GM12878 (cell line): ENCODE measurements around the gene SYT3. TPM values are rescaled to one million over a fixed set of nuclear protein-coding genes. Genes with fewer than 3 reads are reported as not detected.

Experiments used
- ATAC-seq: fragments of 200-7000 bp; cut with Tn5 transposase; 3 replicates; pipeline ENCODE4 v1.9.1; 2020; ENCODE audit warnings: mild to moderate bottlenecking, moderate library complexity
- BruUV-seq: library from RNA; stranded (reverse); fragments of 400-500 nt; replicated peaks from 2 replicates; lab custom pipeline; 2021; lab: Mats Ljungman, UMichigan
- CTCF ChIA-PET: fragments of 300-600 bp; sonication (Branson Sonifier 250); formaldehyde crosslinking; extraction: SDS; loops from one replicate; lab custom pipeline; 2021; ENCODE audit warnings: inconsistent platforms; lab: Yijun Ruan, JAX
- POLR2A ChIA-PET: fragments of 350-600 bp; formaldehyde crosslinking; extraction: SDS; loops from one replicate; lab custom pipeline; 2021; ENCODE audit warnings: inconsistent platforms; lab: Charles Lee
- RAD21 ChIA-PET: fragments of 300-600 bp; sonication (Branson Sonifier 250); formaldehyde crosslinking; loops from one replicate; lab custom pipeline; 2023; ENCODE audit warnings: antibody characterized with exemption; ENCODE audit not compliant: unreplicated experiment; lab: Charles Lee
- SMC1A ChIA-PET: fragments of 300-600 bp; sonication (Branson Sonifier 250); formaldehyde crosslinking; loops from one replicate; lab custom pipeline; 2023; ENCODE audit not compliant: unreplicated experiment, uncharacterized antibody; lab: Charles Lee
- DNase-seq: peaks from one replicate; pipeline ENCODE4 v3.0.0-alpha.2; 2011; ENCODE audit warnings: low read depth, low spot score
- FAIRE-seq: peaks from 3 replicates; lab custom pipeline; 2011; peaks lifted over from hg19 to GRCh38; lab: Jason Lieb, UNC
- H2AFZ ChIP-seq: 2 replicates; pipeline ENCODE4 v1.6.0; 2011; ENCODE audit warnings: low read depth, low read length, control low read depth; ENCODE audit not compliant: control insufficient read depth
- H3K27ac ChIP-seq: 2 replicates; pipeline ENCODE4 v1.5.1; 2011; ENCODE audit warnings: control low read depth; ENCODE audit not compliant: control insufficient read depth, insufficient read depth
- H3K27me3 ChIP-seq, 2 experiments: replicated peaks in 1 of 2; 2 replicates each; pipeline versions ENCODE4 v1.6.0 to v1.6.1; 2011; ENCODE audit warnings: low read length in 1 of 2; ENCODE audit not compliant: control insufficient read depth in 2 of 2, insufficient read depth in 2 of 2
- H3K36me3 ChIP-seq, 2 experiments: 2 replicates each; pipeline ENCODE4 v1.5.1; 2011; ENCODE audit warnings: low read length in 1 of 2; ENCODE audit not compliant: control insufficient read depth in 2 of 2, insufficient read depth in 2 of 2
- H3K4me1 ChIP-seq: 2 replicates; pipeline ENCODE4 v1.6.1; 2011; ENCODE audit warnings: mild to moderate bottlenecking, low read length, moderate library complexity, mixed read lengths; ENCODE audit not compliant: control insufficient read depth, insufficient read depth
- H3K4me2 ChIP-seq: 2 replicates; pipeline ENCODE4 v1.6.0; 2011; ENCODE audit warnings: control low read depth; ENCODE audit not compliant: control insufficient read depth, insufficient read depth
- H3K4me3 ChIP-seq: fragments of 200-600 bp; sonication (generic); 2 replicates; pipeline ENCODE4 v1.5.1; 2016
- H3K79me2 ChIP-seq: 2 replicates; pipeline ENCODE4 v1.6.0; 2011; ENCODE audit warnings: low read length; ENCODE audit not compliant: control insufficient read depth, insufficient read depth
- H3K9ac ChIP-seq: 2 replicates; pipeline ENCODE4 v1.8.0; 2011; ENCODE audit warnings: low read length, control low read depth, mixed read lengths; ENCODE audit not compliant: control insufficient read depth, insufficient read depth
- H3K9me3 ChIP-seq: replicated peaks from 3 replicates; pipeline ENCODE4 v1.5.1; 2011; ENCODE audit warnings: mild to moderate bottlenecking, low read length; ENCODE audit not compliant: control insufficient read depth, insufficient read depth
- H4K20me1 ChIP-seq: 2 replicates; pipeline ENCODE4 v1.6.0; 2011; ENCODE audit not compliant: control insufficient read depth, insufficient read depth
- CREB1 ChIP-seq: IDR thresholded peaks from 2 replicates; pipeline ENCODE4 v1.6.1; 2012; ENCODE audit warnings: low read depth, mild to moderate bottlenecking, inconsistent platforms
- ELK1 ChIP-seq: IDR thresholded peaks from 2 replicates; pipeline ENCODE4 v1.6.1; 2012; ENCODE audit warnings: low read depth, low read length, improper control_type of control experiment
- EZH2 ChIP-seq: IDR thresholded peaks from 2 replicates; pipeline ENCODE4 v1.6.1; 2012; ENCODE audit warnings: low read depth, mild to moderate bottlenecking, control low read depth, inconsistent platforms, low read length, borderline replicate concordance; ENCODE audit not compliant: control insufficient read depth
- KAT2A ChIP-seq: conservative IDR thresholded peaks from 2 replicates; pipeline ENCODE4 v1.6.1; 2011; ENCODE audit warnings: low read depth, low read length; ENCODE audit not compliant: control insufficient read depth
- SREBF1 ChIP-seq: IDR thresholded peaks from 2 replicates; pipeline ENCODE4 v1.6.1; 2012; ENCODE audit warnings: mild to moderate bottlenecking, low read length
- USF1 ChIP-seq: IDR thresholded peaks from 2 replicates; pipeline ENCODE4 v1.6.1; 2011; ENCODE audit warnings: borderline replicate concordance, low read depth, mild to moderate bottlenecking, moderate library complexity, mixed read lengths, low read length; ENCODE audit not compliant: insufficient read depth; ENCODE audit errors: extremely low read length
- ZNF622 ChIP-seq: fragments of 450-650 bp; IDR thresholded peaks from 2 replicates; pipeline ENCODE4 v1.6.1; 2017; ENCODE audit warnings: mild to moderate bottlenecking, inconsistent platforms
- WGBS: methylation state at CpG from one replicate; pipeline ENCODE4 v1.1.6; 2016; ENCODE audit warnings: low lambda C conversion rate; ENCODE audit not compliant: insufficient replicate concordance, insufficient coverage; ENCODE audit errors: missing lambda C conversion rate; 5-methylcytosine and 5-hydroxymethylcytosine counted together
- in situ Hi-C: fragments of 300-500 bp; cut with MboI; formaldehyde crosslinking; loops from 9 replicates; pipeline ENCODE4 v1.14.3; 2018; ENCODE audit warnings: mixed read lengths
- intact Hi-C: fragments of 100-400 bp; cut with micrococcal nuclease; formaldehyde crosslinking; loops from one replicate; pipeline ENCODE4 v1.14.2; 2022; ENCODE audit not compliant: unreplicated experiment
- polyA plus RNA-seq, 11 experiments: library from polyadenylated mRNA; depleted of rRNA in 4 of 11; unstranded in 6 of 11; stranded (reverse) in 5 of 11; fragments of >200 nt; fragmentation: Nextera tagmentation in 4 of 11; fragmentation: Illumina TruSeq in 1 of 11; extraction: Ambion mirVana in 4 of 11; extraction: Trizol in 1 of 11; gene quantifications; 1 replicate in 1 of 11; 2 replicates in 10 of 11; pipeline versions ENCODE4 v1.2.1 to v1.2.3, GENCODE V29; 2011 to 2016; ENCODE audit warnings: inconsistent platforms in 2 of 11, missing spikeins in 2 of 11, low read depth in 1 of 11
- total RNA-seq, 4 experiments: library from RNA; depleted of rRNA in 3 of 4; stranded (reverse); fragments of >200 nt in 3 of 4; fragmentation: Illumina TruSeq in 1 of 4; extraction: Trizol in 1 of 4; gene quantifications; 2 replicates each; pipeline versions ENCODE4 v1.2.1 to v1.2.3, GENCODE V29; 2013 to 2021

Gene SYT3
- total and polyA plus RNA-seq, 10 of the 15 experiments (the other 5 are each of a cell fraction or from before 2014, with no cell fraction given): 0.05 to 0.18 TPM; not detected in 8

GRCh38 chr19:50629194-50629593, 10.5 kb downstream of the SYT3 start:
- no peaks in the 10 kb centered on the region for H4K20me1 ChIP-seq
- SMC1A ChIA-PET: no interaction called here
- no peak overlapping the region for H2AFZ ChIP-seq
- intact Hi-C loops: no loop called here
- peaks cover 2% of the 10 kb centered on the region; the same call in 1 of the 3 replicates for H3K9me3 ChIP-seq
- no peak overlapping the region for H3K4me3 ChIP-seq
- H3K9ac ChIP-seq: no peak overlapping the region
- no peaks in the 10 kb centered on the region for H3K4me1 ChIP-seq
- in situ Hi-C loops: no loop called here
- DNase-seq (no peak), FAIRE-seq (no peak), ATAC-seq (no peak)
- POLR2A ChIA-PET: no interaction called here
- H3K36me3 ChIP-seq: no peaks in the 10 kb centered on the region
- H3K27me3 ChIP-seq: no peaks in the 10 kb centered on the region; a peak in 1 of 4 replicates
- TF ChIP-seq KAT2A (no peak), ELK1 (no peak), USF1 (no peak), CREB1 (no peak), EZH2 (no peak), ZNF622 (no peak), SREBF1 (no peak)
- no TSS peak for BruUV-seq
- WGBS: 57% methylated on average over 18 of the region's 20 CpGs
- CTCF ChIA-PET: no interaction called here
- H3K27ac ChIP-seq: no peak overlapping the region
- no peaks in the 10 kb centered on the region for H3K79me2 ChIP-seq
- H3K4me2 ChIP-seq: no peak overlapping the region
- RAD21 ChIA-PET: no interaction called here
